Middle frontal gyrus (tissue), 1 donor: ENCODE data around the gene PHYKPL.
"Not testable (repeated sequence)": the region's sequence is repeated elsewhere in the genome, so short reads cannot be mapped to it uniquely, and the experiment has no call there.

Experiments used
- DNase-seq: peaks from one replicate; pipeline ENCODE4 v3.0.0-alpha.2; 2015; ENCODE audit warnings: low spot score; ENCODE audit errors: extremely low spot score

The PHYKPL gene

DNA sequence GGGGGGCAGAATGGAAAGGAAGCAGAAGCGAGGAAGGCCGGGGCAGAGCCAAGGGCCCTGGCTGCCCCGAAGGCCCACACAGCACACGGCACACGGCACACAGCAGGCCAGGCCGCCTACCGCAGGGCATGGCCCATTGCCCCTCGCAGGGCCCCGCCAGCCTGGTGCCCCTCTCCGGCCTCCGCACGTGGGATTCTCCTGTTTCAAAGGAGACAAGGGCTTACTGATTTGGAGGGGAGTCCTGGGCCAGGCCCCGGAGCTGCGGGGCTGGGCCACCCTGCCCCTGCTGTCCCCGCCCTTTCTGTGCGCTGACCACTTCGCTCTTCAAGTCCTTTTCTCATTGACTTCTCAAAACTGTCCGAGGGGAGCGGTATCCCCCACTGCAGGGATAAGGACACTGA is 7.7 kb upstream of the PHYKPL start:
- DNase-seq = no peak

GRCh38 chr5:178239626-178240301 is 7.2 kb upstream of the PHYKPL start:
- not testable (repeated sequence) for DNase-seq

DNA sequence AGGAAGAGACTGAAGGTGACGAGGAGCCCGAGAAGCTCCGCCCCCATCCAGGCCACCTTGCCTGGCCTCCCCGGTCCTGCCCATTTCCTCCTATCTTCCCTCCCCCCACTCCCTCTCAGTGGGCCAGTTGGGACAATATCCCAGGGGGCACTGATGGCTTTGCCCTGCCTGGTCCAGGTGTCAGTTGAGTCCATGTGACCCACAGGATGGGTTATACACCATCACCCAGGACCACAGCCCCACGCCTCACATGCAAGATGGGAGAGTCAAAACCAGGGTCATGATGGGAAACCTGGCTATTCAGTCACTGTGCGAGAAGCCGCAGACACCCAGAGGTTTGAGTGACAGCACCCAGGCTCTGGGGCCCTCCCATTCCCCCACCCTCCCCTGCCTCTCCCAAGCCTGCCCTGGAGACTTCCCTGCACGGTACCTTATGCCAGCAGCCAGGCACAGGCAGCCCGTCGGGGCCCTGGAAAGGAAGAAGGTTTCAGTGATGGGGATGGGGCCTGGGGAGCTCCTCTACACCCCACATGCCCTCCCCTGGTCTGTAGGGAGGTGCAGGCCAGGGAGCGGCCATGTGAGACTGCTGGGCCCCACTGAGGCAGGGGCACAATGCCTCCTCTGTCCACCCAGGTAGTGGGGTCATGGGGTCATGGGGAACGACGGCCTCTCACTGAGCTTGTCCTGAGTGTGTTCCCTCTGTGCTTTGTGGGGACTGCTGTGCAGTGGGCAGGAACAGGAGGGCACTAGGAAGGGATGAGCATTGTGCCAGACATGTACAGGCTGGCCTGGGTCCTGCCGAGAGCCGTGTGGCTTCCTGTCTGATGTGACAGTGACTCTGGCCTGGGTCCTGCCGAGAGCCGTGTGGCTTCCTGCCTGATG is 6.3 kb upstream of the PHYKPL start:
- no peak for DNase-seq

DNA sequence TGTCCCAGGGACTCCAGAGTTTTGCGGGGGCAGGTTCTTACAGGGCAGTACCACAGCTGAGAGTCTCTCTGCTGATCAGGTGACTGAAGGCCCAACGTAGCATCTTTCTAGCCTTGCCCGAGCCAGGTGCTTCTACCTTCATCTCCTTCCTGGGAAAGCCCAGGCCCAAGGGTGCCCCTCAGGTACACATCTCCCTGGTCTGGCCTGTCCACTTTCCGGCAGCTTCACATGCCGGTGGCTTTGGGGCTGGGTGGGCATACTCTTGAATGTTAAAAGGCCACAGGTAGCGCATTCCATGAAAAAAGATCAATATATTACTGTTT is 5.7 kb upstream of the PHYKPL start:
- no peak for DNase-seq

DNA sequence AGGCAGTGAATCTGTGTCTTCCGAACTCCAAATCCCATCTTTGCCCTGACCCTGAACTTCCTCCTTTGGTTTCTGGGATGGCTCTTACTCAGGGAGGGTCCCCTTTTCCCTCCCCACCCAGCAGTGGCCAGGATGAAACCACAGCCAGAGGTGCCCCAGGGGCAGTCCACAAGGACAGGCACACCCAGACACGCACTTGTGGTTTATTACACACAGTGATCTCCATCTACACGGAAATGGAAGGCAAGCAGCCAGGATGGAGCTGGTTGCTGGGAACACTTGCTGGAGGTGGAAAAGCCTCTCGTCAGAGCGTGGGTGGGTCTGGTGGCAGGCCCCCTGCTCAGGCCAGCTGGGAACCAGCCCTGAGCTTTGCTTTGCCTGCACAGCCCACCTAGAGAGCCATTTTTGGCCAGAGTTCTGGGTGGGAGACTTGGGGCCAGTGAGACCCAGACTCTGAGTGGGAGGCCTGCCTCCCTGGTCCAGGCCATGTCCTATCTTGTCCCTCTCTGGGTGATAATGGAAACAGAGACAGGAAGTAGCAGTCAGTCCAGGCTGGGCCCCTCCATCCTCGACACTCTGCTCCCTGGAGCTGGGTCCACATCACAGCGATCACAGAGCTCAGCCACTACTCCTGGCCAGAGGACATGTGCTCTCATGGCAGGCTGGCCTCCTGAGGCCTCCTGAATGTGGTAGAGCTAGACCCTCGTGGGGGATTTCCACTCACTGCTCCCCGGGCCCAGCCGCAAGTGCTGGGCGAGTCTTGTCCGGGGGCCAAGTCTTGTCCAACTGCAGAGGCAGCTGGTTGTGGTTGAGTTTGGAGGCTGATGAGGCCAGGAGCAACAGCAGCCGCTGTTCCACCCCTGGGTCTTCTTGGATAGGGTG is 5.1 kb upstream of the PHYKPL start:
- no peak for DNase-seq

- DNase-seq = no peak
Observed at GRCh38 chr5:178236679-178237078, 4.1 kb upstream of the PHYKPL start.

DNA sequence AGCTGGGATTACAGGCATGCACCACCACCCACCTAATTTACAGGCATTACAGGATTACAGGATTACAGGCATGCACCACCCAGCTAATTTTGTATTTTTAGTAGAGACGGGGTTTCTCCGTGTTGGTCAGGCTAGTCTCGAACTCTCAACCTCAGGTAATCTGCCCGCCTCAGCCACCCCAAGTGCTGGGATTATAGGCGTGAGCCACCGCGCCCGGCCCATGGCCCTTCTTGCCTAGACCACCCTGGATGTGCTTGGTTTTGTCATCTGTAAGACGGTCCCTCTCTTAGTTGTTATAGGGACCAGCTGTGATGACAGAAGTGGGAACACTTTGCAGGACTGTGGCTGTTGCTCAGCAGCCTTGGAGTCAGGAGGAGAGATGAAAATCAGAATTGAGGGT is 3.5 kb upstream of the PHYKPL start:
- no peak for DNase-seq

DNA sequence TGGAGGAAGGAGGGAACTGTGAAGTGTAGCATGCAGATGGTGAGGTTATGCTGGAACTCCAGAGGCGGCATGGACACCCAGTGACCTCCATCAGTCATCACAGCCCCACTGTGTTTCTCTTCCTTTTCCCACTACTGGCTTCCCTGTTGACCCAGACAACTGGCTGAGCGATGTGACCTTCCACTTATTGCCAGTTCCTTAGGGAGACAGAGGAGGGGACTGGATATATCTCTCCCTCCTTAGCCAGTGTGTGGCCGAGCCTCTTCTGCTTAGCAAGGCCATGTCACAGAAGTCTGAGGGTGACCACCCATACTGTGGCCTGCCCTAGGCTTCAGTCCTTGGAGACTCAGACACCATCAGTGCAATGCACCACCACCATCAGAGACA is 3.0 kb upstream of the PHYKPL start:
- no peak for DNase-seq

GRCh38 chr5:178234750-178235587 is 2.4 kb upstream of the PHYKPL start:
- DNase-seq = peak; percentile 40

DNA sequence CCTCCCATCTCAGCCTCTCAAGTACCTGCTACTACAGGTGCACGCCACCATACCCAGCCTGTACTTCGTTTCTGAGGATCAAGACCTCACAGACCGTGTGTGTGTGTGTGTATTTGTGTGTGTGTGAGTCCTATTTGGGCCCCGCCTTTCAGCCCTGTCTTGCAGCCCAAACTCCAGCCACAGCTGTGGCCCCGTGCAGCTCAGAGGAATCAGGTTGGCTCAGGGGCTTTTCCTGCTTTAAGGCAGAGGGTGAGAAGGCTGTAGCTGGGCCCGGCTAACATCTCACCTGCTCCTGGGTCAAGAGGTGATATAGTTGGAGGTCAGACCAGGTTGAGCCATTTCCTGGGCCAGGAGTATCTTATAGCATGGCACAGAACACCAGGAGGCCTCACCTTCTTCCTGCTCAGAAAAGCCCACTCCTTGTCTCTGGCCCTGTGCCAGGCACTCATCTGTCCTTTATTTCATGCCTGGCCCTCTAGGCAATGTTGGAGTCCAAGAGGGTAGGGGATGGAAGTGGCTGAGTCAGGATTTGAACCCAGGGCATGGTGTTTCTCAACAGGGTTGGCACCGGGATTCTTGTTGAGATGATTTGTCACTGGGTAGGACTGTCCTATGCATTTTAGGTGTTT is 1.6 kb upstream of the PHYKPL start:
- no peak for DNase-seq

- no peak for DNase-seq
Observed at GRCh38 chr5:178232920-178233429, 373 bp upstream of the PHYKPL start.

DNA sequence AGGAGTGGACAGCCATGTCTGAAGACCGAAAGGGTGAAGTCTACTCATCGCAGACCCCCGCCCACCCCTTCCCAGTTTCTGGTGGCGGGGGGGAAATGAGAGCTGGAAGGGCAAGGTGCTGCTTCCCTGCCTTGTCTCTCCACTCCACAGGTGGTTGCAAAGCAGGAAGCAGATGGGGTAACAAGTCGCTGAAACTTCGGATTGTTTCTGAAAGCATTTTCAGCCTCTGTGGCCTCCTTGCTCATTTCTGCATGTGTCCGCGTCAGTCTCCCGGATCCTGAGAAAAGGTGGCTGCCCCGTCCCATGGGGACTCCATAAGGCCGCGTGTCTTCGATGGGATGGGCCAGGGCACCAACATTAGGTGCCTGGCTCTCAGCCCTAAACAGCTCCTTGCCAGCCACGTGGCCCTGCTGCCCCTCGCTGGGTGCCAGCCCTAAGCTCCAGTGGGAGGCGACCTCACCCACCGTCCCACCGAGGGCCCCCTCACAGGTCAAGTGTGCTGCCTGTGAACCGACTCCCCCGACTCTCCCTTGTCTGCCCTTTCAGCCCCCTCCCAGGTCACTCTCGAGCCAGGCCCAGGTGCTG is 971 bp downstream of the PHYKPL start:
- DNase-seq = no peak

- DNase-seq = no peak
Observed at GRCh38 chr5:178230879-178231538, 1.6 kb downstream of the PHYKPL start.

- no peak for DNase-seq
Observed at GRCh38 chr5:178229861-178230260, 2.7 kb downstream of the PHYKPL start.

DNA sequence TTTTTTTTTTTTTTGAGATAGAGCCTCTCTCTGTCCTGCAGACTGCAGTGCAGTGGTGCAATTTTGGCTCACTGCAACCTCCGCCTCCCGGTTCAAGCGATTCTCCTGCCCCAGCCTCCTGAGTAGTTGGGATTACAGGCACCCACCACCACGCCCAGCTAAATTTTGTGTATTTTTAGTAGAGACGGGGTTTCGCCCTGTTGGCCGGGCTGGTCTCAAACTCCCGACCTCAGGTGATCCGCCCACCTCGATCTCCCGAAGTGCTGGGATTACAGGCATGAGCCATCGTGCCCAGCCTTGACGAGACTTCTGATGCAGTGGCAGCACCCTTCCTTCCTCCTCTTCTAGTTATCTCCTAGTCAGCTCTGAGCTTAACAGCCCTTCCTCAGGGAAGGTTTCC is 3.5 kb downstream of the PHYKPL start:
- DNase-seq = not testable (repeated sequence)

DNA sequence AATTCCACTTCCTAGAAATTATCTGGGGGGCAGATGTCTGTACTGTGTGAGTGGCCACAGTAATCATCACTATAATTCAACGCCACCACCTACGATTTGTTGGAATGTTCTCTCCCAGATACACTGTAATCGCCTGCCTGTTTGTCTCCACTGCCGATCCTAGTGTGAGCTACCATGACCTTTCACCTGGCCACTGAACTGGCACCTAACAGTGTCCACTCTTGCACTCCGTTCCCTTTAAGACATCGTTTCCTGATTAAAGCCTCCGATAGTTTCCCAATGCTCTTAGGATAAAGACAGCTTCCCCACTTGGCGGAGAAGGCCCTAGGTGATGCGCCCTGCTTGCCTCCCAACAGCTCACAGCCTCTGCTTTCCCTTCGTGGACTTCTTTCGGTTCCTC is 4.0 kb downstream of the PHYKPL start:
- DNase-seq = no peak

DNA sequence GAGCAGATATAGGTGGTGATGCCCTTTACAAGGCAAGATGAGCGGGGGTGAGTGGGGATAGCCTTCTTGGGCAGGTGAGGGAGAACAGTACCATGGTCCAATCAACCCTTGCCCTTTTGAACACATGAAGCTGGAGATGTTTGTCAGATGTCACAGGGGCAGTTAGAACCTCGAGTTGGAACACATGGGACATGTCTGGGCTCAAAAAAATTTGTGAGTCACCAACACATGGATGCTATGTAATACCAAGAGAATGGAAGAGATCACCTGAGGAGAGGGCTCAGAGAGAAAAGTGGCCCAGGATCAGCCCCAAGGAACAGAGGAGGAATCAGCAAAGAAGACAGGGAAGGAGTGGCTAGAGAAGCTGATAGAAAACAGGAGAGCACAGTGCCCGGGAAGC is 4.7 kb downstream of the PHYKPL start:
- DNase-seq = no peak

- no peak for DNase-seq
Observed at GRCh38 chr5:178227138-178227659, 5.4 kb downstream of the PHYKPL start.

GRCh38 chr5:178225174-178225573 is 7.4 kb downstream of the PHYKPL start:
- DNase-seq = no peak
